DOHH2 (cell line): ENCODE data around the gene CRTAC1.

Source experiments
- CTCF ChIP-seq: fragments of 200-600 bp; sonication (generic); IDR thresholded peaks from one replicate; pipeline ENCODE4 v1.5.1; 2014; ENCODE audit warnings: antibody characterized with exemption, mild to moderate bottlenecking, low read depth, low read length; ENCODE audit not compliant: poor library complexity, severe bottlenecking
- EZH2phosphoT487 ChIP-seq: fragments of 200-600 bp; sonication (generic); IDR thresholded peaks from 2 replicates; pipeline ENCODE4 v1.6.1; 2017; ENCODE audit warnings: borderline replicate concordance, mild to moderate bottlenecking, antibody characterized with exemption, low read length, moderate library complexity, mixed read lengths

- TF ChIP-seq CTCF (no peak), EZH2phosphoT487 (no peak)
Measured at GRCh38 chr10:97895915-97896314, 134.5 kb downstream of the CRTAC1 start.
